IPS-18a (cell line): ENCODE measurements around the gene EHMT1.
"Not testable (repeated sequence)": the region's sequence is repeated elsewhere in the genome, so short reads cannot be mapped to it uniquely, and the experiment has no call there.

Experiments
- H3K27ac ChIP-seq: one replicate; pipeline ENCODE4 v1.5.1; 2013; ENCODE audit warnings: low read length
- H3K27me3 ChIP-seq: one replicate; pipeline ENCODE4 v1.6.1; 2013; ENCODE audit warnings: mild to moderate bottlenecking, low read length; ENCODE audit not compliant: control insufficient read depth, insufficient read depth
- H3K36me3 ChIP-seq: one replicate; pipeline ENCODE4 v1.6.1; 2013; ENCODE audit warnings: low read depth, low read length; ENCODE audit not compliant: control insufficient read depth
- H3K4me1 ChIP-seq: one replicate; pipeline ENCODE4 v1.6.1; 2013; ENCODE audit warnings: low read depth, low read length; ENCODE audit not compliant: control insufficient read depth
- H3K4me3 ChIP-seq: one replicate; pipeline ENCODE4 v1.5.1; 2013; ENCODE audit warnings: low read length
- H3K9ac ChIP-seq: one replicate; pipeline ENCODE4 v1.6.1; 2013; ENCODE audit warnings: mild to moderate bottlenecking, low read length, moderate library complexity
- H3K9me3 ChIP-seq: one replicate; pipeline ENCODE4 v1.6.1; 2013; ENCODE audit warnings: low read depth, low read length; ENCODE audit not compliant: control insufficient read depth

EHMT1 gene

DNA sequence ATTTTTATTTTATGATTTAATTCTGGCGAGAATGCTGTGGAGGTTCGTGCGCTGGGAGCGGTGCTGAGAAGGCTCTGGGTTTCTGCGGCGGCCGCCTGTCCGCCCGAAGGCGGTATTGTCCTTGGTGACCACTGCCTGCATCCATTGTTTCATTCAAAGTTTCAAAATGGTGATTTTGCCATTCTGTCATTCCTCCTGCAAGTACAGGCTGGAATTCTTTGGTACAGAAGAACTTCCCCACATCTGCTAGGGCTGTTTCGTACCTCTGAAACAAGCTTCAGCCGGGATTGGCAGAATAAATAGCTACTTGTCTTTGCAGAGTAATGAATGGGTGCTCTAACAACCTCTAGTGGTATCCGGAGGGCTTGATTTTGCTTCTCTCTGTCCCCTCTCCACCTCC, 146.2 kb downstream of the EHMT1 start:
- Histone ChIP-seq H3K4me3 (no peak overlapping the region), H3K36me3 (peaks cover 45% of the 10 kb centered on the region), H3K9me3 (no peaks in the 10 kb centered on the region)

GRCh38 chr9:137765536-137765935, 146.7 kb downstream of the EHMT1 start:
- Histone ChIP-seq H3K4me1 (no peaks in the 10 kb centered on the region), H3K9ac (no peak overlapping the region), H3K36me3 (peaks cover 46% of the 10 kb centered on the region), H3K27ac (no peak overlapping the region), H3K9me3 (no peaks in the 10 kb centered on the region), H3K4me3 (no peak overlapping the region), H3K27me3 (no peaks in the 10 kb centered on the region)

More for the DNA sequence above, 146.2 kb downstream of the EHMT1 start:
- Histone ChIP-seq H3K27me3 (no peaks in the 10 kb centered on the region), H3K27ac (no peak overlapping the region), H3K9ac (no peak overlapping the region), H3K4me1 (no peaks in the 10 kb centered on the region)

- Histone ChIP-seq H3K27me3 (no peaks in the 10 kb centered on the region), H3K9me3 (no peaks in the 10 kb centered on the region), H3K36me3 (peaks cover 34% of the 10 kb centered on the region), H3K27ac (no peak overlapping the region), H3K9ac (no peak overlapping the region), H3K4me1 (no peaks in the 10 kb centered on the region), H3K4me3 (no peak overlapping the region)
Measured at GRCh38 chr9:137771580-137771979, 152.8 kb downstream of the EHMT1 start.

DNA sequence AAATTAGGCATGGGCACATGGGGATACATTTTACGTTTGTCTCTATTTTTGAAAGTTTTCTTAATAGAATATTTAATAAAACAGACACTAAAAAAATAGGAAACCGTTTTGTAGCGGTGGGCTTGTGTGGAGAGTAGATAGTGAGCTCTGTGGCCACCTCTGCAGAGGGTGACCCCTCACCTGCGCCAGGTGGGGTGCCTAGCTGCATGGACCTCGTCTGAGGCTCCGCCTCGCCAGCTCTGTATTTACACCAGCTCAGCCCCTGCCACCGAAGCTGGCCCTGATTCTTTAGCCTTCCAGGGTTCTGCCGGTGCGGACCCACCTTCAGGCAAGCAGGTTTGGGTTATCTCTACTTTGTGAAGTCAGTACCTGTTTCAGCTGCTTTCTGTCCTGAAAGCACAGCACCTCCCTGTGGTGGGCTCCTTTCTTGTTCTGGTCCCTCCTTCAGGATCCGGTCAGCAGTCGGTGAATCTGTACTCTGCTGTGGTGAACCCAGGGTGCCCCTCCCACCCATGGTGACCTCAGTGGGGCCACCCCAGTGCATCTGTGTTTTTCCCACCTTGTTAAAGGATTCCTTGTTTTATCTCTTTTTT, 153.6 kb downstream of the EHMT1 start:
- H3K36me3 ChIP-seq, result peaks cover 36% of the 10 kb centered on the region

GRCh38 chr9:137774775-137775386, 156.1 kb downstream of the EHMT1 start:
- no peak overlapping the region for H3K4me3 ChIP-seq
- no peaks in the 10 kb centered on the region for H3K4me1 ChIP-seq
- H3K27ac ChIP-seq, result no peak overlapping the region
- H3K36me3 ChIP-seq, result peaks cover 51% of the 10 kb centered on the region
- no peaks in the 10 kb centered on the region for H3K27me3 ChIP-seq
- H3K9me3 ChIP-seq, result no peaks in the 10 kb centered on the region
- H3K9ac ChIP-seq, result no peak overlapping the region

More for the DNA sequence above, 153.6 kb downstream of the EHMT1 start:
- no peak overlapping the region for H3K9ac ChIP-seq
- no peaks in the 10 kb centered on the region for H3K4me1 ChIP-seq
- no peaks in the 10 kb centered on the region for H3K9me3 ChIP-seq
- H3K27ac ChIP-seq, result no peak overlapping the region
- H3K4me3 ChIP-seq, result no peak overlapping the region
- no peaks in the 10 kb centered on the region for H3K27me3 ChIP-seq

DNA sequence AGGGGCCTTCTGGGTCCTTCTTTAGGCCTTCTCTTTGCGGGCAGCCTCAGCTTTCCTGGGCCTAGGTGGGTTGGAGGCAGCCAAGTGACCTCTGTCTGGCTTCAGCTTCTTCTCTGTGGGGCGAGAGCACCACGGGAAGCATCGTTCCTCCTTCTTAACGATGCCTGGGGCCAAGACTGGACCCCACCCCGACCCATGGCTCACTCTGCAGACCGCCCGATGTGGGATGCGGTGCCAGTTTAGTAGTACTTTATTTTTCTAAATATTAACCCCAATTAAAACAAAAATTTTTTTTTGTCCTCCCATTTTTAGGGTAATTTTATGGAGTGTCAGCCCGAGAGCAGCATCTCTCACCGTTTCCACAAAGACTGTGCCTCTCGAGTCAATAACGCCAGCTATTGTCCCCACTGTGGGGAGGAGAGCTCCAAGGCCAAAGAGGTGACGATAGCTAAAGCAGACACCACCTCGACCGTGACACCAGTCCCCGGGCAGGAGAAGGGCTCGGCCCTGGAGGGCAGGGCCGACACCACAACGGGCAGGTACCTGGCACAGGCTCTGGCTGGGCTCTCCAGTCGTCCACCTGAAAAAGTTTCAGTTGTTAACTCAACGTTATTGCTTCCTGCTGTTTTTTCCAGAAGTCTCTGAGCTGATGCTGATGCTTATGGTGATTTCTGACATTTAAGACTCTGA, 157.6 kb downstream of the EHMT1 start:
- no peak overlapping the region for H3K9ac ChIP-seq
- H3K4me1 ChIP-seq, result no peaks in the 10 kb centered on the region
- H3K9me3 ChIP-seq, result no peaks in the 10 kb centered on the region
- H3K27me3 ChIP-seq, result no peaks in the 10 kb centered on the region
- H3K36me3 ChIP-seq, result peaks cover 49% of the 10 kb centered on the region
- H3K27ac ChIP-seq, result no peak overlapping the region
- H3K4me3 ChIP-seq, result no peak overlapping the region

DNA sequence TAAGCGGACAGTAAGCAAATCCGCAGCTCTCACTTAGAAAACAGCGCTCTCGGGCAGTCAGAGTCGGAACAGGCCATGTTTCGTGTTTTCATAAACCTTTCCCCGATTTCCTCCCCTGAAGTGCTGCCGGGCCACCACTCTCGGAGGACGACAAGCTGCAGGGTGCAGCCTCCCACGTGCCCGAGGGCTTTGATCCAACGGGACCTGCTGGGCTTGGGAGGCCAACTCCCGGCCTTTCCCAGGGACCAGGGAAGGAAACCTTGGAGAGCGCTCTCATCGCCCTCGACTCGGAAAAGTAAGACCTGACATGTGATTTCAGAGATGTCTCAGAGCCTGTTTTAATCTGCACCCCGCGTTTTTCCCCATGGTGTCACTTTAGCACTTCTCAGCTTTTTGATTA, 159.0 kb downstream of the EHMT1 start:
- Histone ChIP-seq H3K36me3 (peaks cover 62% of the 10 kb centered on the region), H3K9ac (no peak overlapping the region), H3K27me3 (no peaks in the 10 kb centered on the region), H3K4me3 (no peak overlapping the region), H3K4me1 (no peaks in the 10 kb centered on the region), H3K27ac (no peak overlapping the region), H3K9me3 (no peaks in the 10 kb centered on the region)

DNA sequence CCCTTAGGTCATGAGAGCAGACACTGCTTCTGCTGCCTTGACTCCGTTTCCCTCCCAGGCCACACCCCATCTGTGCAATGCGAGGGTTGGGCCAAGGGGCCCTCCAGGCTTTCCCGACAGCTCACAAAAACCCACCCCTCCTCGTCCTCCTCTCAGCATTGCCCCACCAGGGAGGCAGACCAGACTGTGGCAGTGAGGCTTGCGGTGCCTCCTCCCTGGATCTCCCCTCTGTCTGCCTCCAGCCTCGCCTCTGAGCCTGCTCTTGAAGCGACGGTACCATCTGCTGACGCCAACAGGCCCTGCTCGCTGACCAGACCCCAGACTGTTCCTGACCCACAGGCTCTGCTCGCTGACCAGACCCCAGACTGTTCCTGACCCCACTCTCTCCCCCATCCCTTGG, 159.5 kb downstream of the EHMT1 start:
- H3K4me1 ChIP-seq, result no peaks in the 10 kb centered on the region
- no peaks in the 10 kb centered on the region for H3K9me3 ChIP-seq
- no peaks in the 10 kb centered on the region for H3K27me3 ChIP-seq
- no peak overlapping the region for H3K27ac ChIP-seq
- H3K36me3 ChIP-seq, result peaks cover 66% of the 10 kb centered on the region
- H3K4me3 ChIP-seq, result no peak overlapping the region
- H3K9ac ChIP-seq, result no peak overlapping the region

- Histone ChIP-seq H3K4me3 (no peak overlapping the region), H3K4me1 (no peaks in the 10 kb centered on the region), H3K9ac (no peak overlapping the region), H3K36me3 (peaks cover 67% of the 10 kb centered on the region), H3K27me3 (no peaks in the 10 kb centered on the region), H3K27ac (no peak overlapping the region), H3K9me3 (no peaks in the 10 kb centered on the region)
Measured at GRCh38 chr9:137778914-137779313, 160.1 kb downstream of the EHMT1 start.

GRCh38 chr9:137780031-137780430, 161.2 kb downstream of the EHMT1 start:
- H3K4me1 ChIP-seq, H3K9me3 ChIP-seq, H3K9ac ChIP-seq, H3K4me3 ChIP-seq, H3K27ac ChIP-seq, H3K27me3 ChIP-seq: not testable (repeated sequence)
- peaks cover 67% of the 10 kb centered on the region for H3K36me3 ChIP-seq

DNA sequence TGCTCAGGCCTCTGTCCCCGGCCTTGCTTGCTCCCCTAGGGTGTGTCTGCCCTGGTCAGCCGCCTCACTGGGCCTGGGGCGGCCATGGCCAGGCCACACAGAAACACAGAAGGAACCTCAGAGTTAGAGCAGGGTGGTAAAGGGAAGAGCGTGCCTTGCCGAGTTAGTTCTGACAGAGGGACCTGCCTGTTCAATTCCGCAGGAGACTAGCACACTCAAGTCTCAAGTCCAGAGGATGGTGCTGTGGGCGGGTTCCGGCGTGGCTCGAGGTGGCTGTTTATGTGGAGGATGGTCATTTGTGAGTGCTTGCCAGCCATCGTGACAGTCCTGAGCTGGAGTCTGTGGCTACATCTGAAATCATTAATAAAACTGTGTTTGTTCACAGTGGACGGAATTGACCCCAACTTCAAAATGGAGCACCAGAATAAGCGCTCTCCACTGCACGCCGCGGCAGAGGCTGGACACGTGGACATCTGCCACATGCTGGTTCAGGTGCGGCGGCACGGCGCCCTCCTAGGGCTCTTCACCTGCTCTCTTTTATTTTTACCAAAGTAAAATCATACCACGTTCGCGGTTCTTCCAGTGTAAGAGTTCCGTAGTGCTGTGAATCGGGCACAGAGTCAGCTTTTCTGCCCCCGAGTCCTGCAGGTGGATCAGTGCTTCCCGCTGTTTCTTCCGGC, 163.2 kb downstream of the EHMT1 start:
- peaks cover 55% of the 10 kb centered on the region for H3K36me3 ChIP-seq
- H3K4me3 ChIP-seq, result no peak overlapping the region
- no peak overlapping the region for H3K9ac ChIP-seq
- peaks cover 9% of the 10 kb centered on the region for H3K4me1 ChIP-seq
- H3K27me3 ChIP-seq, result no peaks in the 10 kb centered on the region
- H3K27ac ChIP-seq, result no peak overlapping the region
- H3K9me3 ChIP-seq, result no peaks in the 10 kb centered on the region
